SHP77 (cell line): ENCODE measurements around the gene CRK.

ENCODE experiments used
- DNase-seq, 2 experiments: peaks; one replicate each; lab custom pipeline; 2025; lab: John Stamatoyannopoulos, UW

Gene CRK

GRCh38 chr17:1486802-1487695, 31.0 kb upstream of the CRK start:
- peak in 1 of 2 experiments; percentile 11 for DNase-seq

- peak; percentile 35 to 62 for DNase-seq
Measured at GRCh38 chr17:1485423-1486376, 29.7 kb upstream of the CRK start.

- peak; percentile 39 to 54 for DNase-seq
Measured at GRCh38 chr17:1484676-1485422, 28.8 kb upstream of the CRK start.

- DNase-seq: no peak
Measured at GRCh38 chr17:1484060-1484535, 28.1 kb upstream of the CRK start.

GRCh38 chr17:1482680-1483079, 26.6 kb upstream of the CRK start:
- DNase-seq: no peak

GRCh38 chr17:1481736-1482135, 25.7 kb upstream of the CRK start:
- DNase-seq: no peak

- no peak for DNase-seq
Measured at GRCh38 chr17:1480747-1481465, 24.9 kb upstream of the CRK start.

- no peak for DNase-seq
Measured at GRCh38 chr17:1478418-1478817, 22.4 kb upstream of the CRK start.

- DNase-seq: no peak
Measured at GRCh38 chr17:1475321-1475854, 19.4 kb upstream of the CRK start.

- no peak for DNase-seq
Measured at GRCh38 chr17:1474402-1475189, 18.6 kb upstream of the CRK start.

GRCh38 chr17:1473841-1474240, 17.8 kb upstream of the CRK start:
- no peak for DNase-seq

GRCh38 chr17:1473170-1473569, 17.1 kb upstream of the CRK start:
- DNase-seq: no peak

GRCh38 chr17:1471911-1472821, 16.1 kb upstream of the CRK start:
- no peak for DNase-seq

GRCh38 chr17:1471490-1471889, 15.5 kb upstream of the CRK start:
- DNase-seq: no peak

- DNase-seq: no peak
Measured at GRCh38 chr17:1470755-1471462, 14.9 kb upstream of the CRK start.

- no peak for DNase-seq
Measured at GRCh38 chr17:1470071-1470754, 14.2 kb upstream of the CRK start.

- DNase-seq: no peak
Measured at GRCh38 chr17:1469231-1469852, 13.3 kb upstream of the CRK start.
